ENCODE results near the gene OTUD1. TPM values are rescaled to one million over a fixed set of nuclear protein-coding genes. Genes with fewer than 3 reads are reported as not detected.

Gene OTUD1
- total RNA-seq, 2 experiments from 2014 or later = 15.7 to 16.0 TPM

DNA sequence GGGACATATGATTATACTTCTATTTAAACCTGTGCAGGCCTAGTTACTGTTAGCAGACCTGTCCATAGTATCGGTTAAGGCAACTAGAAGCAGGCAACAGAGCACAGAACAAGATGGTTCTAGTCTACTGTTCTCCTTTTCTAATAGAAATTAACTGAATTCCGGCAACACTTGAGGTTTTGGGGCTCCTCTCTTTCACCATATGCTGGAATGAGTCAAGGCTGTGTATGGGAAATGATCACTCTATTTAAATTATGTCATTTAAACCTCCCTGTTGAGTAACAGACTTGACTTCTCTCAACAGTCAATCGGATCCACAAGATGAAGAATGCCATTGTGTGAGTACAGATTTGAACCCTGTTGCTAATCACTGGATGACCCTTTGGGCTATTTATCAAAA lies 6.2 kb upstream of the OTUD1 start:
- no peaks in the 10 kb centered on the region for H3K4me1 Mint-ChIP-seq (ENCODE audit: low read depth)
- no peaks in the 10 kb centered on the region for H3K9me3 Mint-ChIP-seq
- no peak overlapping the region for H3K27ac Mint-ChIP-seq
- no peak overlapping the region for H3K4me3 Mint-ChIP-seq
- CTCF ChIA-PET = interaction anchor here (0.6 to 1.0 kb wide), 3 partner anchors 25 to 138 kb away, joined by 3 to 4 read pairs (median 4); no protein-coding TSS in a partner anchor
- intact Hi-C loops (cut with micrococcal nuclease) = no loop called here
- H3K27me3 Mint-ChIP-seq (ENCODE audit: low read depth) = peaks cover 2% of the 10 kb centered on the region
- no peaks in the 10 kb centered on the region for H3K36me3 Mint-ChIP-seq (ENCODE audit: low read depth)
- no peak for DNase-seq

GRCh38 chr10:23433701-23434100 lies 5.2 kb upstream of the OTUD1 start:
- peaks cover 5% of the 10 kb centered on the region for H3K4me1 Mint-ChIP-seq (ENCODE audit: low read depth)
- CTCF ChIA-PET = interaction anchor here (0.6 to 1.6 kb wide), 3 partner anchors 18 to 119 kb away, joined by 3 to 5 read pairs (median 3); no protein-coding TSS in a partner anchor
- no peaks in the 10 kb centered on the region for H3K27me3 Mint-ChIP-seq (ENCODE audit: low read depth)
- no peaks in the 10 kb centered on the region for H3K9me3 Mint-ChIP-seq
- no peak for DNase-seq
- no peak overlapping the region for H3K27ac Mint-ChIP-seq
- H3K36me3 Mint-ChIP-seq (ENCODE audit: low read depth) = no peaks in the 10 kb centered on the region
- no peak overlapping the region for H3K4me3 Mint-ChIP-seq
- intact Hi-C loops (cut with micrococcal nuclease) = no loop called here

DNA sequence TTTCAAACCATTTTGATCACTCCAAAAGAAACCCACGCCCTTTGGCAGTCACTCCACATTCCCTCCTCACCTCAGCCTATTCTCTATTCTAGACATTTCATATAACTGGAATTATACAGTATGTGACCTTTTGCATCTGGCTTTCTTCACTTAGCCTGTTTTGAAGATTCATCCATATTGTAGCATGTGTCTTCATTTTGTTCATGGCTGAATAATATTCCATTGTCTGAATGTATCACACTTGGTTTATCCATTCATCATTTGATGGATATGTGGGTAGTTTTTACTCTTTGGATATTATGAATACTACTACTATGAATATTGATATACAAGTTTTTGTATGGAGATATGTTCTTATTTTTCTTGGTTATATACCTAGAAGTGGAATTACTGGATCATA lies 3.5 kb upstream of the OTUD1 start:
- Mint-ChIP-seq H3K4me1 (ENCODE audit: low read depth) (peaks cover 5% of the 10 kb centered on the region), H3K4me3 (no peak overlapping the region), H3K27me3 (ENCODE audit: low read depth) (no peaks in the 10 kb centered on the region), H3K36me3 (ENCODE audit: low read depth) (peaks cover 2% of the 10 kb centered on the region), H3K27ac (no peak overlapping the region), H3K9me3 (no peaks in the 10 kb centered on the region)
- DNase-seq = no peak
- CTCF ChIA-PET = interaction anchor here (0.7 kb wide), 1 partner anchor 219 kb away, joined by 3 read pairs; no protein-coding TSS in a partner anchor
- intact Hi-C loops (cut with micrococcal nuclease) = loop anchor here (5.0 kb wide), 3 partner anchors 1433 to 1582 kb away; partner anchors contain the start of genes DNAJC1, ENKUR and THNSL1

DNA sequence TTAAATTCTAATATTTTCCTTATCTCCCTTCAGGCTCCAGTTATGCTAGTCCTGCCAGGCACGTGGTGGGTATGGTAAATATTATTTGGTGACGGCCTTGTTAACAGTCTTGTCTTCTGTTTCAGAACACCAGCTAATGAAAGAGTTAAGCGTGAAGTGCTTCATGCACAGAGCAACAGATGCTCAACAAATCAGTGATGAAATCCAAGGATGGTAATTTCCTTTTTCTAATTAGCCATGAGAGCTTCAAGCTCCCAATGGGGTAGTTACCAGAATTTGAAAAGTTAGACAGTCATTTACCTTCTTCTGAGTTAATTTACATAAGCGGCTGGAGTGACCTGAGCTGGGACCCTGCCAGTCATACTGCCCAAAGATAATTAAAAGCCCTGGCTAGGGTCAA lies 1.9 kb upstream of the OTUD1 start:
- Mint-ChIP-seq H3K9me3 (no peaks in the 10 kb centered on the region), H3K27ac (no peak overlapping the region), H3K4me1 (ENCODE audit: low read depth) (peaks cover 17% of the 10 kb centered on the region), H3K27me3 (ENCODE audit: low read depth) (no peaks in the 10 kb centered on the region), H3K4me3 (no peak overlapping the region), H3K36me3 (ENCODE audit: low read depth) (peaks cover 16% of the 10 kb centered on the region)
- CTCF ChIA-PET = interaction anchor here (1.4 kb wide), 1 partner anchor 72 kb away, joined by 3 read pairs; no protein-coding TSS in a partner anchor
- intact Hi-C loops (cut with micrococcal nuclease) = loop anchor here (5.0 kb wide), 3 partner anchors 1435 to 1580 kb away; partner anchors contain the start of genes DNAJC1, ENKUR and THNSL1
- DNase-seq = no peak

DNA sequence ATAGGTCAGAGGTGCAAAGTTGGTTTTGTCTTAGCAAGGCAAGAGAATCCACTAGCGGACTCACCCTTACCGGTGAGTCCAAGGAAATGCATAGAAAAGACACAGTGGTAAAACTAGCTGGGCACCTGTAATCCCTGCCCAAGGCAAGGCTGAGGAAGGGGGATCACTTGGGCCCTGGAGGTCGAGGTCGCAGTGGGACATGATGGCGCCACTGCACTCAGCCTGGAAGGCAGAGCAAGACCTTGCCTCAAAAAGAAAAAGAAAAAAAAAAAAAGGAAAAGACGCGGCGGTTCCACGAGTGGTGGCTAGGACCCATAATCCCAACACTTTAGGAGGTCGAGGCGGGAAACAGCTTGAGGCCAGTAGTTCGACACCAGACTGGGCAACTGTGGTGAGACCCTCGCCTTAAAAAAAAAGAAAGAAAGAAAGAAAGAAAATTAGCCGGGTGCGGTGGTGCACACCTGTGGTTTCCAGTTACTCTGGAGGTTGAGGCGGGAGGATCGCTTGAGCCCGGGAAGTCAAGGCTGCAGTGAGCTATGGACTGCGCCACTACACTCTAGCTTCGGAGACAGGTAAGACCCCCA lies 820 bp upstream of the OTUD1 start:
- Mint-ChIP-seq H3K9me3 (no peaks in the 10 kb centered on the region), H3K4me3 (peak overlapping the region; percentile 80), H3K27me3 (ENCODE audit: low read depth) (no peaks in the 10 kb centered on the region), H3K27ac (peak overlapping the region; percentile 84), H3K36me3 (ENCODE audit: low read depth) (peaks cover 23% of the 10 kb centered on the region), H3K4me1 (ENCODE audit: low read depth) (peaks cover 27% of the 10 kb centered on the region)
- DNase-seq = no peak
- CTCF ChIA-PET = interaction anchor here (0.6 to 1.6 kb wide), 7 partner anchors 9 to 123 kb away, joined by 3 to 8 read pairs (median 3); no protein-coding TSS in a partner anchor
- intact Hi-C loops (cut with micrococcal nuclease) = loop anchor here (2.0 to 5.0 kb wide), 4 partner anchors 341 to 1579 kb away; partner anchors contain the start of genes DNAJC1, ENKUR and THNSL1

DNA sequence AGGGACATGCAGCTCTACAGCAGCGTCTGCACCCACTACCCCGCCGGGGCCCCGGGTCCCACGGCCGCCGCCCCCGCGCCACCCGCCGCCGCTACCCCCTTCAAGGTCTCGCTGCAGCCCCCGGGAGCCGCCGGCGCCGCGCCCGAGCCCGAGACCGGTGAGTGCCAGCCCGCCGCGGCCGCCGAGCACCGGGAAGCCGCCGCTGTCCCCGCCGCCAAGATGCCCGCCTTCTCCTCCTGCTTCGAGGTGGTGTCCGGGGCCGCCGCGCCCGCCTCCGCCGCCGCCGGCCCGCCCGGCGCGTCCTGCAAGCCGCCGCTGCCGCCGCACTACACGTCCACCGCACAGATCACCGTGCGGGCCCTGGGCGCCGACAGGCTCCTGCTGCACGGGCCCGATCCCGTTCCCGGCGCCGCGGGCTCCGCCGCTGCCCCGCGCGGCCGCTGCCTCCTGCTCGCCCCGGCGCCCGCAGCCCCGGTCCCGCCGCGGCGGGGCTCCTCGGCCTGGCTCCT lies 631 bp downstream of the OTUD1 start:
- Mint-ChIP-seq H3K4me1 (ENCODE audit: low read depth) (peaks cover 39% of the 10 kb centered on the region), H3K9me3 (no peaks in the 10 kb centered on the region), H3K27me3 (ENCODE audit: low read depth) (no peaks in the 10 kb centered on the region), H3K36me3 (ENCODE audit: low read depth) (peaks cover 26% of the 10 kb centered on the region), H3K27ac (no peak overlapping the region), H3K4me3 (peak overlapping the region; percentile 94)
- intact Hi-C loops (cut with micrococcal nuclease) = loop anchor here (2.0 to 5.0 kb wide), 4 partner anchors 343 to 1578 kb away; partner anchors contain the start of genes DNAJC1, ENKUR and THNSL1
- peak; percentile 27 for DNase-seq
- CTCF ChIA-PET = interaction anchor here (1.6 kb wide), 1 partner anchor 124 kb away, joined by 8 read pairs; no protein-coding TSS in a partner anchor

DNA sequence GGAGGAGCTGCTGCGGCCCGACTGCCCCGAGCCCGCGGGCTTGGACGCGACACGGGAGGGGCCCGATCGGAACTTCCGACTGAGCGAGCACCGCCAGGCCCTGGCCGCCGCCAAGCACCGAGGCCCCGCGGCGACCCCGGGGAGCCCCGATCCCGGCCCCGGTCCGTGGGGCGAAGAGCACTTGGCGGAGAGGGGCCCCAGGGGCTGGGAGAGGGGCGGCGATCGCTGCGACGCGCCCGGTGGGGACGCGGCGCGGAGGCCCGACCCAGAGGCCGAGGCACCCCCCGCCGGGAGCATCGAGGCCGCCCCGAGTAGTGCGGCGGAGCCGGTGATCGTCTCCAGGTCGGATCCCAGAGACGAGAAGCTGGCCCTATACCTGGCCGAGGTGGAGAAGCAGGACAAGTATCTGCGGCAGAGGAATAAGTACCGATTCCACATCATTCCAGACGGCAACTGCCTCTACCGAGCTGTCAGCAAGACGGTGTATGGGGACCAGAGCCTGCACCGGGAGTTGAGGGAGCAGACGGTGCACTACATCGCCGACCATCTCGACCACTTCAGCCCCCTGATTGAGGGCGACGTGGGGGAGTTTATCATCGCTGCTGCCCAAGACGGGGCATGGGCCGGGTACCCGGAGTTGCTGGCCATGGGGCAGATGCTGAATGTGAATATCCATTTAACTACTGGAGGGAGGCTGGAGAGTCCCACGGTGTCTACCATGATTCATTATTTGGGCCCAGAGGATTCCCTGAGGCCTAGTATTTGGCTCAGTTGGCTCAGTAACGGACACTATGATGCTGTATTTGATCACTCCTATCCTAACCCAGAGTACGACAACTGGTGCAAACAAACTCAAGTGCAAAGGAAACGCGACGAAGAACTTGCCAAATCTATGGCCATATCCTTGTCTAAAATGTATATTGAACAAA lies 1.4 kb downstream of the OTUD1 start:
- peak overlapping the region; percentile 94 for H3K4me3 Mint-ChIP-seq
- CTCF ChIA-PET = interaction anchor here (1.2 kb wide), 1 partner anchor 86 kb away, joined by 7 read pairs; no protein-coding TSS in a partner anchor

DNA sequence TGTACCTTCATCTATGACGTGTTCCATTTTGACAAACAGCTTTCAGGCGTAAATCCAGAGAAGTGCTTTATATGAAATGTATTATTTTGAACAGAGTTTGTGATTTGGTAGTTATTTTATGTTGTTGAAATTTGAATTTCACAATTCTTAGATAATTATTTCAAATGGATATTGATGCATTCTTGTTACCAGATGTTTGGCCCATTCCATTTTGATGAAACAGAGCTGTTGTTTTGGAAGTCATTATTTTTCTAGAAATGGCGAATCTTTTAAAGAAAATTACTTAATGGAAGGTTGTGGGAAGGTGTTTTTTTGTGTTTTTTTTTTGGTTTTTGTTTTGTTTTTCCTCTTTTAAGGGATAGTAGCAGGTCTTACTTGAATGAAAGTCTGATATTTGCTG lies 2.4 kb downstream of the OTUD1 start:
- no peak for DNase-seq
- CTCF ChIA-PET = interaction anchor here (1.1 to 1.2 kb wide), 2 partner anchors 85 to 94 kb away, joined by 3 to 7 read pairs; no protein-coding TSS in a partner anchor
- Mint-ChIP-seq H3K4me3 (peak overlapping the region; percentile 94), H3K27ac (peak overlapping the region; percentile 91), H3K36me3 (ENCODE audit: low read depth) (peaks cover 34% of the 10 kb centered on the region), H3K4me1 (ENCODE audit: low read depth) (peaks cover 49% of the 10 kb centered on the region), H3K9me3 (no peaks in the 10 kb centered on the region), H3K27me3 (ENCODE audit: low read depth) (no peaks in the 10 kb centered on the region)
- intact Hi-C loops (cut with micrococcal nuclease) = loop anchor here (10.0 kb wide), 5 partner anchors 786 to 1284 kb away; partner anchors contain the start of gene ARHGAP21

More for the DNA sequence above, 1.4 kb downstream of the OTUD1 start:
- peak; percentile 37 for DNase-seq
- peaks cover 29% of the 10 kb centered on the region for H3K36me3 Mint-ChIP-seq (ENCODE audit: low read depth)
- no peaks in the 10 kb centered on the region for H3K9me3 Mint-ChIP-seq
- H3K27ac Mint-ChIP-seq = peak overlapping the region; percentile 91
- peaks cover 43% of the 10 kb centered on the region for H3K4me1 Mint-ChIP-seq (ENCODE audit: low read depth)
- no peaks in the 10 kb centered on the region for H3K27me3 Mint-ChIP-seq (ENCODE audit: low read depth)
- intact Hi-C loops (cut with micrococcal nuclease) = loop anchor here (1.0 to 10.0 kb wide), 11 partner anchors 8 to 1577 kb away; partner anchors contain the start of genes ARHGAP21, DNAJC1, ENKUR and THNSL1

DNA sequence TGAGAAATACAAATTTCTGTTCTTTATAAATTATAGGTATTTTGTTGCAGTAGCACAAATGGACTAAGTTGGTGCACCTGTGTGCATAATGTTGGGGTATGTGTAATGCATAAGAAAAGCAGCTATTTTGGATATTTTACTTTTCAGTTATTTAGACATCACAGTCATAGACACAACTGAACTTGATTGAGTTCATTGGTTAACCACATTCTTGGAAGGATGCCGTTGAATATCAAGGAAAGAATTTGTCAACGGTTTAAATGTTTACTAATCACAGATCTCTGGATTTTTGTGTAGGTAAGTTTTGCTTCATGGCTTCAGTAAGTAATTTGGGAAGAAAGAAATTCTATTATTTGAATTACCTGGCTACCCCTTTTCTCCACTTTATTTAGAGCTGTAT lies 4.1 kb downstream of the OTUD1 start:
- CTCF ChIA-PET = interaction anchor here (1.0 to 1.3 kb wide), 2 partner anchors 118 to 128 kb away, joined by 3 to 4 read pairs; no protein-coding TSS in a partner anchor
- intact Hi-C loops (cut with micrococcal nuclease) = loop anchor here (10.0 kb wide), 5 partner anchors 788 to 1282 kb away; partner anchors contain the start of gene ARHGAP21
- DNase-seq = no peak
- H3K36me3 Mint-ChIP-seq (ENCODE audit: low read depth) = peaks cover 34% of the 10 kb centered on the region
- H3K9me3 Mint-ChIP-seq = no peaks in the 10 kb centered on the region
- peaks cover 53% of the 10 kb centered on the region for H3K4me1 Mint-ChIP-seq (ENCODE audit: low read depth)
- peak overlapping the region; percentile 62 for H3K4me3 Mint-ChIP-seq
- no peaks in the 10 kb centered on the region for H3K27me3 Mint-ChIP-seq (ENCODE audit: low read depth)
- H3K27ac Mint-ChIP-seq = peak overlapping the region; percentile 62

DNA sequence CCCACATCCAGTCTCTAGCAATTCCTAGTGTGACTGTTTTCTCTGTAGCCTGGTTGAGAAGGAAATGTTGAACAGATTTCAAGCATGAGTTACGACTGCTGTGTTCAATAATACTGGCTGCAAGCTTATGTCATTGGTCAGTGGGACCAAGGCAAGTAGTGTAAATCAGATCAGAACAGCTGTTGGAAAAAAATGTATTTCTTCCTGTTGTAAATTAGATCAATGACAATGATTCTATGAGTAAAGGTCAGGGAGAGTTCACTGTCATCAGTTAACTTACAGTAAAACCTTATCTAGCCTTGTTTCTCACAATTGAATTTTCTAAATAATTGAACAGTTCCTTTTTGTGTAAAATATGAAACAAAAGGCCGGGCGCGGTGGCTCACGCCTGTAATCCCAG lies 6.7 kb downstream of the OTUD1 start:
- intact Hi-C loops (cut with micrococcal nuclease) = loop anchor here (5.0 to 10.0 kb wide), 7 partner anchors 791 to 1918 kb away; partner anchors contain the start of genes ARHGAP21 and SKIDA1
- Mint-ChIP-seq H3K27ac (peak overlapping the region; percentile 14), H3K4me3 (no peak overlapping the region), H3K9me3 (no peaks in the 10 kb centered on the region), H3K27me3 (ENCODE audit: low read depth) (no peaks in the 10 kb centered on the region), H3K36me3 (ENCODE audit: low read depth) (peaks cover 31% of the 10 kb centered on the region), H3K4me1 (ENCODE audit: low read depth) (peaks cover 70% of the 10 kb centered on the region)
- CTCF ChIA-PET = no interaction called here
- DNase-seq = no peak

- H3K27ac Mint-ChIP-seq = peak overlapping the region; percentile 92
- H3K36me3 Mint-ChIP-seq (ENCODE audit: low read depth) = peaks cover 12% of the 10 kb centered on the region
- no peaks in the 10 kb centered on the region for H3K9me3 Mint-ChIP-seq
- H3K4me3 Mint-ChIP-seq = no peak overlapping the region
- DNase-seq = no peak
- no peaks in the 10 kb centered on the region for H3K27me3 Mint-ChIP-seq (ENCODE audit: low read depth)
- H3K4me1 Mint-ChIP-seq (ENCODE audit: low read depth) = peaks cover 45% of the 10 kb centered on the region
- intact Hi-C loops (cut with micrococcal nuclease) = loop anchor here (1.0 to 10.0 kb wide), 14 partner anchors 8 to 1921 kb away; partner anchors contain the start of genes ARHGAP21 and SKIDA1
- CTCF ChIA-PET = interaction anchor here (1.0 to 1.6 kb wide), 5 partner anchors 10 to 135 kb away, joined by 3 to 5 read pairs (median 3); no protein-coding TSS in a partner anchor
Measured at GRCh38 chr10:23448323-23448722, 9.4 kb downstream of the OTUD1 start.
